GM19467 (cell line): Measurements from ENCODE around the gene MRM2.
A peak's percentile ranks its signal among the peaks of the same experiment; 100 is the strongest.

Experiments
- ATAC-seq: cut with Tn5 transposase; IDR thresholded peaks from one replicate; pipeline ENCODE4 v1.9.1; 2021; ENCODE audit warnings: mild to moderate bottlenecking, moderate library complexity; ENCODE audit not compliant: unreplicated experiment

MRM2 gene

GRCh38 chr7:2249744-2250323 is 7.8 kb upstream of the MRM2 start:
- no peak for ATAC-seq

GRCh38 chr7:2248984-2249694 is 7.1 kb upstream of the MRM2 start:
- ATAC-seq: no peak

- ATAC-seq: no peak
These were observed 5.4 kb upstream of the MRM2 start for GRCh38 chr7:2247141-2247995.

- no peak for ATAC-seq
These were observed 4.1 kb upstream of the MRM2 start for GRCh38 chr7:2245883-2246675.

GRCh38 chr7:2244404-2244995 is 2.5 kb upstream of the MRM2 start:
- no peak for ATAC-seq

- ATAC-seq: no peak
These were observed 1.5 kb upstream of the MRM2 start for GRCh38 chr7:2243458-2243857.

- no peak for ATAC-seq
These were observed 780 bp upstream of the MRM2 start for GRCh38 chr7:2242541-2243429.

GRCh38 chr7:2239242-2239641 is 2.8 kb downstream of the MRM2 start:
- ATAC-seq: no peak

GRCh38 chr7:2237109-2237602 is 4.8 kb downstream of the MRM2 start:
- ATAC-seq: peak; percentile 52

- ATAC-seq: no peak
These were observed 8.1 kb downstream of the MRM2 start for GRCh38 chr7:2233926-2234325.

GRCh38 chr7:2232766-2233520 is 9.1 kb downstream of the MRM2 start, which contains the start of gene MAD1L1:
MAD1L1 (minus strand) TSS chr7:2232945; CDS start chr7:2230133, 2,812 bp downstream.
- peak; percentile 68 for ATAC-seq

- ATAC-seq: peak; percentile 26
These were observed 9.8 kb downstream of the MRM2 start for GRCh38 chr7:2231992-2232765.

- no peak for ATAC-seq
These were observed 11.1 kb downstream of the MRM2 start for GRCh38 chr7:2230882-2231281.

GRCh38 chr7:2230226-2230625 is 11.8 kb downstream of the MRM2 start:
- ATAC-seq: no peak

- ATAC-seq: no peak
These were observed 12.5 kb downstream of the MRM2 start for GRCh38 chr7:2229467-2229866.

- no peak for ATAC-seq
These were observed 13.1 kb downstream of the MRM2 start for GRCh38 chr7:2228921-2229320.

- ATAC-seq: no peak
These were observed 14.3 kb downstream of the MRM2 start for GRCh38 chr7:2227699-2228098.

GRCh38 chr7:2225830-2226229 is 16.2 kb downstream of the MRM2 start:
- no peak for ATAC-seq
